Fibroblast of gingiva (primary cell): ENCODE measurements around the gene STEAP3.

Source experiments
- DNase-seq: peaks from one replicate; pipeline ENCODE4 v3.0.0-alpha.2; 2011; ENCODE audit warnings: low read depth

The STEAP3 gene

DNA sequence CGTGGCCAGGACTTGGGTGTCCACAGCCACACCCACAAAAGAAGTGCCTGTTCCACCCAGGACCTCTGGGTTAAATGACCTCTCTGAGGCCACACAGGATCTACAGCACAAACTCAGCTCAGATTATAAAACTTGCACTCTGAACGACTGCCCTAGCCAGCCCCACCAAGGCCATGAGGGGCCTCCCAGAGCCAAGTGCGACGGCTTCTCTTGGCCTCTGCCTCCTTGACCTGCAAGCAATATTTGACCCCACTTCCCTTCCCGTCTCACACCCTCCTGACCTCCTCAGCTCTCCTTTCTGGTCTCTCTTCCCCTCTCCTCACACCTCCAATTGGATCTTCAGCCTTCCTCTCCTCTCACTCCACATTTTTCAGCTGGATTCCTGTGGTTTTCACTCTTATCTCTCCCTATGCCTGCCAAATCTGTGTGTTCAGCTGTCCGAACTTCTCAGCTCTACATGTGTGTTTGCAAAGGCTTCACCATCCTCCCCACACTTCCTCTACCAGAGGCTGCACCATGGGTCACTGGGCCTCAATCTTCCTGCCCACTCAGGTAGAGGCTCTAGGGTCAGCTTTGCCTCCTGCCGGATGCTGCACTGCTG, 25.3 kb upstream of the STEAP3 start:
- no peak for DNase-seq

DNA sequence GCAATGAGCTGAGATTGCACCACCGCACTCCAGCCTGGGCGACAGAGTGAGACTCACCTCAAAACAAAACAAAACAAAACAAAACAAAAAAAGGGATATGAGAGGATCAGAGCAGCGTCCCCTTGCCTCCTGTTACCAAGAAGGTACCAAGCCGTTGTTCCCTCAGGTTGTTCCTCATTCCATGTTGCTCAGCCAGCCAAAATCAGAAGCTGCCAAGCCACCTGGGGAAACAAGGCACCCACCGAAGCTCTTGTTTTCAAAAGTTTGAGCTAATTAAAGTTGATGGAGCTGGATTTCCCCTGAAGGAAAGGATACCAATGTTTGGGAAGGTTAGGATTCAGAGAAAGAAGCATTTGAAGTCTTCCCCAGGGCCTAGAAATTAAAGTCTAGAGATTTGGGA, 21.8 kb upstream of the STEAP3 start:
- no peak for DNase-seq

DNA sequence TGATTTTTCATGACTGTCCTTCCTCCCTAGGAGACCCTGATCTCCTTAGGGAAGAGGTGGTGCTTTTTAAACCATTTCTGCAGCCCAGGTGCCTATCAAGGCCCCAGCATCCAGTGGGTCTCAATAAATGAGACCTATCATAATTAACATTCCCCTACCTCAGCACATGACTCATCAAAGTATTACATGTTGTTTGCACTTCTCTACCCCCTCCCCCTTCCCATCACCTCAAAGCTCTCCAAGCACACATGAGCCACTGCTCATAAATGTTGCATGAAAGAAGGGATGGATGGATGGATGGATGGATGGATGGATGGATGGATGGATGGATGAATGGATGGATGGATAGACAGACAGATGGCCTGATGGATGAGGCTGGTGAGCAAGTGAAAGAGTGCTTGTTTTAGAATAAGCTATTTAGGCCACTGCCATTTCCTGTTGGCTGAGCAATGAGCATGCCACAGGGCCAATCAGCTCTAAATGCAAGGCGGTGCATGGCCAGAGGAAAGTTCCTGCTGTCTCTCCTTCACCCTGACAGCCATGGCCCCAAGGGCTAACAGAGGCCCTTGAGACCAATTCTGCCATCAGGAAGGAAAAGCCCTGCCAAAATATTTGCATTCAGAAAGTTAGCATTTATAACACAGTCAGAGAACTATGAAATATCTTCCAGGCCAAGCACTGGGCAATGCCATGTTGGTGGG, 20.9 kb upstream of the STEAP3 start:
- DNase-seq: no peak

DNA sequence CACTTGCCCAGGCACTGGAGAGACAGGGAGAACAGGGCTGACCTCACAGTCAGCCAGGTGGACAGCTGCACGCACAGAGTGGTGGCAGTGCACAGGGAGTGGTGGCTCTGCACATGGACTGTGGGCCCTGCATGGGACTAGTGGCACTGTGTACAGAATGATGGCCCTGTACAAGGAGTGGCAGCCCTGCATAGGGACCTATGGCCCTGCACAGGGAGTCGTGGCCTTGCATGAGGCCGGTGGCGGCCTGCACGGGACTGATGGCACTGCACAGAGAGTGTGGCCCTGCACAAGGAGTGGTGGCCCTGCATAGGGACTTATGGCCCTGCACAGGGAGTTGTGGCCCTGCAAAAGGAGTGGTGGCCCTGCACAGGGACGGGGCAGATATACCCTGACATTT, 19.1 kb upstream of the STEAP3 start:
- no peak for DNase-seq

GRCh38 chr2:119205001-119205706, 18.5 kb upstream of the STEAP3 start:
- no peak for DNase-seq

GRCh38 chr2:119206201-119206600, 17.4 kb upstream of the STEAP3 start:
- DNase-seq: no peak

- DNase-seq: no peak
Measured at GRCh38 chr2:119207447-119207846, 16.2 kb upstream of the STEAP3 start.

DNA sequence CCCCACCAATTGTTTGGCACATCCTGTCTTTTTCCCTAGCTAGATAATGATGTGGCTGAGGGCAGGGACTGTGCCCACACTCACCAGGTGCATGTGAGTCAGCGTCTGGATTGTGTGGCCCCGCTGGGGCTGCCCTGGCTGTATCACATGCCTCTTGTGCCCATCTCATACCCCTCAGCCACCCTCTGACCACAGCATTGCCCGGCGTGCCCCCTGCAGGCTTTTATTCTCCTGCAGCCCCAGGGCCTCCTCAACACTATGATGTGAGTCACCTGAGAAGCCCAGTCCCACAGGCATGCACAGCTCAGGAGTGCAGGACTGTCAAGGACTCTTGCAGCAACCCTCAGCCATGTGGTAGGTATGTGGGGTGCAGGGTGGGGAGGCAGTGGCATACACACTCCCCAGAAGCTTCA, 14.8 kb upstream of the STEAP3 start:
- no peak for DNase-seq

- DNase-seq: no peak
Measured at GRCh38 chr2:119212139-119212800, 11.4 kb upstream of the STEAP3 start.

DNA sequence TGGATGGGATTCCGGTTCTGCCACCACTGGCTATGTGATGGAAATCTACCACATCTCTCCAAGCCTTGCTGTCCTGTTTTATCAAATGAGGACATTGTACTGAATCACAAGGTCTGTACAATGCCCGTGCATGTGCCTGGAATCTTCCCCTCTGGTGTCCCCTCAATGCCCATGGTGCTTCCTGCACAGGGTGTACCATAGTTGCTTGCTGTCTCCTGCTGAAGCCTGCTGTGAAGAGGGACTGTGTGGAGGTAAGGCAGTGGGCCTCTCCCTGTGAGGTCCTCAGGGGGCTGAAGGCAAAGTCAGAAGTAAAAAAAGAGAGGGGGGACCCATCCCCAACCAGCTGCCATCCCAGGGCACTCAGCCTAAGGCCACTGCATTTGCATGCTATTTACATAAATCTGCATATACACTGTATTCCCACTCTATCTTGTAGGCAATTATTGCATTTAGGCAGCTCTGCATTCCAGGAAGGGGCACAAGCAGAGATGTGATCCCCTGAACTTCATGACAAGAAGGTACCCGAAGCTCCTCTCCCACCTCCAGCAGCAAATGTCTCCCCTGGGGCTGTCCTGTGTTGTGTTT, 9.1 kb upstream of the STEAP3 start:
- DNase-seq: no peak

GRCh38 chr2:119216994-119217393, 6.6 kb upstream of the STEAP3 start:
- no peak for DNase-seq

DNA sequence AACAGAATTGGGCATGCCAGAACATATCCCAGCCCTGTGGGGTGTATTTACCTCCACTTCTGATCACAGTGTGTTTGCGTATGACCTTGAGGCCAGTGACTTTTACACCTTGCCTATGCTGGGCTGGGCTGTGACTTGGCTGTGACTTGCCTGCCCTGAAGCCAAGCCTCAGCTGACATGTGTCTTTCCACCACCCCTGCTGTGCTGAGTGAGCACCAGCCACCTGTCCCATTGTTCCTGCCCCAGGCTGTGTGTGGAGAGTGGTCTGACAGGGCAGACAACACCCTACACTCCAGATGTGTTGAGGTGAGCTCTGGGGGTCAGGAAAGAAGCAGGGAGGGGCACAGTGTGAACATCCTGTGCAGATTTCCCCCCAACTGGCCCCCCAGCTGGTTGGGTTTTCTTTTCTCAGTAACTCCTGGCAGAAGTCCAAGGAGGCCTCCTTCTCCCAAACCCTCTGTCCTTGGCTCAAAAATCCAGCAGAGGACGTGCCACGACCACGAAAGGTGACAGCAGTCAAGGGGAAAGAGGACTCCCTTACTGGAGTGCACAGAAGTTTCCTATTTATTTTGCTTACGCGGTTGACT, 5.1 kb upstream of the STEAP3 start:
- peak; percentile 67 for DNase-seq

DNA sequence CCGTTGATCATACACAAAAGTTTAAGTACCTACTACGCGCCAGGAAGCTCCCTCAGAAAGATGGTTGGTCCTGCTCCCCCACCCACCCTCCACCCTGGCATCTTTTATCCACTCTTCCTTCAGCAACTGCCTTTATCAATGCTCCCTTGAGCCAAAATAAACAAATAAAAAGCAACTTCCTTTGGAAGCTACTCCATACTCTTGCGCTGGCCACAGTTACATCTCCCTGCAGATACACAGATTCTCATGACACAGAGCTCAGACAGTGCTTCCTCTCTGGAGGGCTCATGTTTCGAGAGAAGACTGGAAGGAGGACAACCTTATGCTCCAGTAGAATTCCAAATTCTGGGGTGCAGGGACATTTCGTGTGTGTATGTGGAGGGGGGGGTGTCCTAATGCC, 3.8 kb upstream of the STEAP3 start:
- DNase-seq: no peak

DNA sequence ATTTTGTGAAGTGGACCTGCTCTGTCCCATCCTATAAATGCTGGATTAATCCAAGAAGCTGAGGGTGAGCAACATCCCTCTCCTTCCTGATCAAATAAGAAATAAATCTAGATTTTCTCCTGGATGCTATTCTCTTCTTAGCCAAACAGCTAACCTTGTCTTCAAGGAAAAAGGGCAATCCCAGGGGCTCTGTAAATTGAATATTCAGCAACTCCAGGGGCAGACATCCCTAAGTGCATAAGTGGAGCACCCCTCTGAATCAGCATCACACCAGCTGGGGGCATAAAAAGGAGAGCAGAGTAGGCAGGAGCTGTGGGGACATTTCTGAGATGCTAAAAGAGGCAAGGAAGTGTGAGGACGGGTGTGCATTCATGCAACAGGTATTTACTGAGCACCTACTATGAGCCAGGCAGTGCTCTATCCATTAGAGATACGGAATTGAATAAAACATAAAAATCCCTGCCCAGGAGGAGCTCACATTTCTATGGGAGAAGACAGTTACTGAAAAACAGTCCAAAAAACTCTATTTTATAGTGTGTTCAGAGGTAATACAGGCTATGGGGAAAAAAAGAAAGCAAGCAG, 2.8 kb upstream of the STEAP3 start:
- no peak for DNase-seq

GRCh38 chr2:119221609-119222008, 2.0 kb upstream of the STEAP3 start:
- no peak for DNase-seq

DNA sequence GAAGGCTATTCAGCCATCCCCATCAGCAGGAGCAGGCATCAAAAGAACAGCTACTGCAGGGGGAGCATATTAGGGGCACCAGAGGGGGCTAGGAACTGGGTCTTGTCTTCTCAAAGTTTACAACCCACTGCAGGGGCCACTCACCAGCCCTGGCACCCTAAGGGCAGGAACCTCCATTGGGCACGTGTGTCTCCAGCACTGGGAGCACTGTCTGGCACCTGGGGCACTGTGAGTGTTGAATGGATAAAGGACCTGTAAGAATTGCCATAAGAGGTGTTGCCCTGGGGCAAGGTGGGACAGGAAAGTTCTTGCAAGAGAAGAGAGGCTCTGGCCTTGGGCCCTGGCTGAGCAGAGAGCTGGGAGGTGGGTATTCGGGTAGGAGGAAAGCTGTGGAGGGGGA, 1.4 kb upstream of the STEAP3 start:
- DNase-seq: no peak

DNA sequence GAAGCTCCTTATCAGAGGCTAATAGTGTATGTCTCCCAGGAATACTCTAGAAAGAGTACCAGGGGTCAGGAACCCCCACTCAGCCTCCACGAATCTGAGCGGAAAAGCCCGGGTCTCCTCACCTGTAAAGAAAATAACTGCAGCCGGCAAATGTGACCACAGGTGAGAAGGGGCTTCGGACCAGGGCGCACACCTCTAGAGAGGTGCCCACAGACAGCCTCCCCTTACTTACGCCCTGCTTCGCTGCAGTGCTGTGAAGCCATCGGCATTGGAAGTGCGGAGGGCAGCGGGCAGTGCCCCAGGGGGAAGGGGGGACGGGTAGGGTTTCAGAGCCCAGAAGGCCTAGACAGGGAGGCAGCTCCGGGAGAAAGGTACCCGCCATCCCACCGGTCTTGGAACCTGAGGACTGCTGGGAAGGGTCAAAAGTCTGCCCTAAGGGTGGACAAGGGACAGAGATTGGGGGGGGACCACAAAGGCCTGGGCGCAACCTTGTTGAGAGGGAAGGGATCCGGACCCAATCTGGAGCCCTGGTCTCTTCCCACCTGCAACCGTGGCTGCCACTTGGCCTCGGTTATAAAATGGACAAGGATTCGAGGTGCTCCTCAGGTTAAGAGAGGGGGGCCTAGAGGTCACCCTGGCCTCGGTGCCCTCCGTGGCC, 642 bp upstream of the STEAP3 start:
- DNase-seq: no peak

DNA sequence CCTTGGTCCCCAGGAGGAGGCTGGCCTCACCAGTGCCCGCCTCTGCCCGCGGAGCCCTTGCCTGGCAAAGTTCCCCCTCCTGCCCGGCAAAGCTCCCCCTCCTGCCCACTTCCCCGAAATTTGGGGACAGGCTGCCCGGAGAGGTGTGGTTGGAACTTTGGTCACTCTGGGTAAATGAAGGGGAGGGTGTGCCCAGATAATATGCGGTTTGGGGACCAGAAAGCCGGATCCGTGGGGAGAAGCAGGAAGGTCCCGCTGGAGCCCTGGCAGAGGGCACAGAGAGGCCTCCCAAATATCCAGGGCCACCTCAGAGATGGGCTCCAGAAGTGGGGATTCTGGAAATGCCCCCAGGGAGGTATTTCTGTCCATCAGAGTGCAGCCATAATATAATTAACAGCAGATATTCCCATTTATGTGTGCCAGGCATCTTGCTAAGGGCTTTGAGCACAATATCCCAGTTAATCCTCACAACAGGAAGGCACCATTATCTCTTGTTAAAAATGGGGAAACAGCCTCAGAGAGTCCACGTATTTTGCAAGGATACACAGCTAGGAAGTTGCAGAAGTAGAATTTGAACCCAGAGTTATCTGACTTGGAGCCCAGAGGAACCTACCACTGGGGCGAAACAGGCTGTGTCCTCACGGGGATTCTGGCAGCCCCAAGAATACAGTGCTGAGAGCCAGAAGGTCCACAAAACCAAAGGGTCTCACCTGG, 914 bp downstream of the STEAP3 start:
- DNase-seq: no peak

GRCh38 chr2:119225105-119225865, 1.7 kb downstream of the STEAP3 start:
- DNase-seq: no peak

DNA sequence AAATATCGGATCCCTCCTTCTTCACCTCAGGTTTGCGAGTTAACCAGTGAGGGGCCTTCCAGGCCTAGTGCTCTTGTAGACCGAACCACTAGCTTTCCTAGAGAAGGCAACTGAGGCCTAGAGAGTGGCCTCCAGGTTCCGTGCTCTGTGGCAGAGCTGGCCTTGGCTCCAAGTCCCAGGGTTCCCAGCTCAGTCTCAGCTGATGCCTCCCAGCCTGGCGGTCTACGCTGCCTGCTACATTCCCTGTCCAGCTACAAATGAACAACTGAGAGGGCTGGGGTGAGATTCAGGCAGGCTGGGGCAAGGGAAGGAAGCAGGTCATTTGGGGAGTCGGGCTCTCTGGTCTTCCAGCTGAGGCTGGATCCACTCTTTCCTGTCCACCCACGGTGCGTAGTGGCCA, 2.3 kb downstream of the STEAP3 start:
- DNase-seq: no peak
